GM12892 (cell line): ENCODE measurements around the gene SELENOO.
A peak's percentile ranks its signal among the peaks of the same experiment; 100 is the strongest.

Source experiments
- DNase-seq: peaks from one replicate; pipeline ENCODE4 v3.0.0; 2011; ENCODE audit not compliant: insufficient read length
- FAIRE-seq: peaks from 2 replicates; lab custom pipeline; 2011; peaks lifted over from hg19 to GRCh38; lab: Jason Lieb, UNC
- POLR2A ChIP-seq: IDR thresholded peaks from 2 replicates; pipeline ENCODE4 v1.6.1; 2011; ENCODE audit warnings: low read depth, low read length, control low read depth
- POLR2AphosphoS5 ChIP-seq: IDR thresholded peaks from 2 replicates; pipeline ENCODE4 v1.6.1; 2011; ENCODE audit warnings: low read depth, low read length, control low read depth
- TAF1 ChIP-seq: IDR thresholded peaks from 2 replicates; pipeline ENCODE4 v1.6.1; 2011; ENCODE audit warnings: low read depth, mild to moderate bottlenecking, control low read depth, low read length, borderline replicate concordance

The SELENOO gene

DNA sequence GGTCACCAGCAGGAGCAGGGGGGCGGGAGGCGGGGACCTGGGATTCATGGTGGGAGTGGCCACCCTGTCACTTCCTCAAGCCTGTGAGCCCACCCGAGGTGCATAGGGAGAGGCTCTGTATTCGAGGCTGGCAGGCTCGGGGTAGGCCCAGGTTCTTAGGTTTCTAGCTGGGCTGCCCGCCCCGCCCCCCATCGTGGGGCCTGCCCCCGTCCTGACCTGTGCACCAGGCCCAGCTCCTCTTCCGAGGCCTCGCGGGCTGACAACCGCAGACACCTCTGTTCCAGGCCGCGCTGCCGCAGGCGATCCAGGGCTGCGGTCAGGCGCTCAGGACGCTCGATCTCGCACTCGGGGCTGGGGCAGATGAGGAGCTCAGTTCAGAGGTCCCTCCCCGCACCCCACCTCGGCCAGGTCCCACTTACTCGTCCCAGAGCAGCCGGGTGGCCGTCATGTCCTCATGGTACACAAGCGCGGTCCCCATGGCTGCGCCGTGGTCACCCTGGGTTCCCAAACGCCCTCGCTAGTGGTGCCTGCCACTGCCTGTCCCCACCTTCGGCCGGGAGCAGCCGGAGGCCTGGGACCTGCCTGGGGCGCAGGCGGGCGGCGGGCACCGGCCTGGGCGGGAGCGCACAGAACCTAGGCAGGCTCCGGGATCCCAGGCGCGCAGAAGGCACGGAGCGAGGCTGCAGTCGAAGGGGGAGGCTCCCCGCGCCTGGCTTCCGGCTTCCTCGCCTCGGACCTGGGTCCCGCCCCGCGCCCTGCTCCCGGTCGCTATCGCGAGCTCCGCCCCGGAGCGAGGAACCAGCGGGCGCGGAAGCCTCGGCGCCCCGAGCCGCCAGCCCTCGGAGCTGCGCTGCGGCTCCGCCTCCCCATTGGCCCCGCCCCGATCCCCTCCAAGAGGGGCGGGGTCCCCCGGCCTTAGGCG lies 50.0 kb downstream of the SELENOO start, which contains the start of gene HDAC10:
Gene HDAC10, minus strand, starts transcription at position 711 of the 922 bp plus-strand sequence. Its CDS starts 233 bp downstream, at position 478.
- FAIRE-seq (peak; percentile 93), DNase-seq (peak; percentile 94)
- peak; percentile 70 for TF ChIP-seq POLR2AphosphoS5
- no peak for TF ChIP-seq TAF1
- TF ChIP-seq POLR2A, result peak; percentile 67; the same call in 1 of the 2 replicates

- FAIRE-seq, result no peak
- no peak for TF ChIP-seq TAF1
- no peak for TF ChIP-seq POLR2AphosphoS5
- no peak for TF ChIP-seq POLR2A
- DNase-seq, result no peak
Observed at GRCh38 chr22:50251477-50252081, 50.8 kb downstream of the SELENOO start.

DNA sequence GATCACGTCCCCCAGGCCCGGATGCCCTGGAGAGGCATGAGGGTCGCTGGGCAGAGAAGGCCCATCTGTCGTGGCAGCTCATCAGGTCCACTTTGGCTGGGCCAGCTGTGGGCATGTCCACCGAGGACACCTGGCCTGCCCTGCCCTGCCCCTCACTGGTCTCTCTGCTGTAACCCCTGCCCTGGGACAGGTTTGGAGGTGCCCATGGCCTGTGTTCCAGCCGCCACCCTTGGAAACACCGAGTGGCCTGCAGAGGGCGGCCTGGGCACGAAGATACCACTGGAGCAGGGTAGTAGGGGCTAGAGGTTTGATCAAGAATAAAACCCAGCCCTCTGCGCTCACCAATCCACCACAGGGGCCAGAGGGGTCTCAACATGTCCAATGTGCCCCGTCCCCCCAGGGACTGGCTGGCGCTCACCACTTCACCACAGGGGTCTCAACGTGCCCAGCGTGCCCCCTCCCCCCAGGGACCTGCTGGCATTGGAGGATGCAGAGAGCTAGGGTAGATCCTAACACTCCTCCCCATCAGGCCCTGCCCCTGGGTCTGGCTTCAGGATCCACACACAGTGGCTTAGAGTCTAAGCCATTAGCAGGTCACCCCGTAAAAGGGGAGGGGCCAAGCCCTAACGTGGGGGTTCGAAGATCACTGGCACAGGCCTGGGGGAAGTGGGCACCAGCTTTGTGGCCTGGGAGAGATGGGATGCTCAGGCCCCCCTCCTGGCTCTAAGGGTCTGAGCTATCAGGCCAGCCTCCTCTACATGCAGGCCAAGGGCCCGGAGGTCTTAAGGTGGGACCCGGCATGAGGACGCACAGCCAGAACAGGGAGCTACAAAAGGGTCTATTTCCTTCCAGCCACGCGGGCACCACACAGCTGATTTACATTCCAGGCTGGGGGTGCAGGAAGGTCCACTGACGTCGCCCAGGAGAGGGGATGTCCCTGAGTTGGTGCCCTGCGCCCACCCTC lies 51.6 kb downstream of the SELENOO start:
- no peak; the same call in 1 of the 2 replicates for TF ChIP-seq POLR2AphosphoS5
- TF ChIP-seq POLR2A, result no peak
- no peak for TF ChIP-seq TAF1
- DNase-seq (peak; percentile 78), FAIRE-seq (peak; percentile 86)

DNA sequence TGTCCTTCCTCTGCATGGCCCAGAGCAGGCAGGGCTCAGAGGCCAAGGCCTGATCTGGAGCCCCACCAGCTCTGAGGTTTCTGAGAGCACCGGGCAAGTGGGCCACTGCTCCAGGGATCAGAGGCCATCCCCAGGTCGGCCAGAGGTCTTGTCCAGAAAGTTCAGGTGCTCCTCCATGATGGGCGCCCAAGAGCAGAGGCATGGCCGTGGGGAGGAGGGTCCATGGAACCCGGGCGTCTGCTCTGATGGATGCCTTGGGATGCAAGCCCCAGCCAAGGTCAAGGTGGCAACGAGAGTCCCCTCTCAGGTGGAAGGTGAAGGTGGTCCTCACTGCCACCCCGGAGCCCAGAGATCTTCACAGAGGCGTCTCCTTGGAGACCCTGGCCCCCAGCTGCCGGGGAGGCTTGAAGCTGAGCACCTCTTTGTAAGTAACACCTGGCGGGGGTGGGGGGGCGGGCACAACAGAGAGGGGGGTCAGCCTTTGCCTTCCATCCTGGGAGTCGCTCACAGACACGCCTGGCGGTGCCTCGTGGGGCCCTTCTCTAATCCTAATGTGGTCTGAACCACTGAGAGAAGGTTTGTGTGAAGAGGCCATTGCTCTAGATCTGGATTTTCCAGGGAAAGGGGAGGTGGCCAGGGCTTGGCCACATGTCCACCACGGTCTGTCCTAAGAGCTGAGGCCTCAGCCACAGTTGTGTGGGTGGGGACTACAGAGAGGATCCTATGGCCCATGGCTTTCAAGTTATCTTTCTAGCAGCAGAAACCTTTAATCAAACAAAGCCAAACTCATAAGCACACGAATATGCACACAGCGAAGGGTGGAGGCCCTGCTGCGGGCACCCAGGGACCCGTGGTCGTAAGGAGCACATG lies 52.5 kb downstream of the SELENOO start:
- TF ChIP-seq TAF1 (no peak), POLR2A (no peak), POLR2AphosphoS5 (no peak)
- FAIRE-seq, result no peak
- no peak for DNase-seq

GRCh38 chr22:50253941-50254340 lies 53.1 kb downstream of the SELENOO start:
- FAIRE-seq (no peak), DNase-seq (no peak)
- no peak for TF ChIP-seq POLR2A
- no peak for TF ChIP-seq TAF1
- no peak for TF ChIP-seq POLR2AphosphoS5

DNA sequence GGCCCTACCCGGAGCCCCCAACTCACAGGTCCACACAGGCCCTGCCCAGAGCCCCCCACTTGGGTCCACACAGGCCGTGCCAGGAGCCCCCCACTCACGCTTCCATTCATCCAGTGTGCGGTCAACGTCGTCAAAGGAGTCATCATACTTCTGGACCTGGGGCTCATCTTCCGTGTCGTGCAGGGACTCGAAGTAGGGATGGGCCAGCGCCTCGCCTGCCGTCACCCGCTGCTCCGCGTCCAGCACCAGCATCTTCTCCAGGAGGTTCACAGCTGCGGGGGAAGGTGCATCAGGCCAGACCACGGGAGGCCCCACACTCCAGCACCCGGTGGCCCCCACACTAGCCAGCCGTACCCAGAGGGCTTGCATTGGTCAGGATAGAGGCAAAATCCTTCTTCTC lies 54.3 kb downstream of the SELENOO start:
- FAIRE-seq (no peak), DNase-seq (no peak)
- no peak for TF ChIP-seq POLR2A

- TF ChIP-seq TAF1 (no peak), POLR2AphosphoS5 (no peak), POLR2A (no peak)
- FAIRE-seq (no peak), DNase-seq (no peak)
Observed at GRCh38 chr22:50255607-50256006, 54.8 kb downstream of the SELENOO start.

DNA sequence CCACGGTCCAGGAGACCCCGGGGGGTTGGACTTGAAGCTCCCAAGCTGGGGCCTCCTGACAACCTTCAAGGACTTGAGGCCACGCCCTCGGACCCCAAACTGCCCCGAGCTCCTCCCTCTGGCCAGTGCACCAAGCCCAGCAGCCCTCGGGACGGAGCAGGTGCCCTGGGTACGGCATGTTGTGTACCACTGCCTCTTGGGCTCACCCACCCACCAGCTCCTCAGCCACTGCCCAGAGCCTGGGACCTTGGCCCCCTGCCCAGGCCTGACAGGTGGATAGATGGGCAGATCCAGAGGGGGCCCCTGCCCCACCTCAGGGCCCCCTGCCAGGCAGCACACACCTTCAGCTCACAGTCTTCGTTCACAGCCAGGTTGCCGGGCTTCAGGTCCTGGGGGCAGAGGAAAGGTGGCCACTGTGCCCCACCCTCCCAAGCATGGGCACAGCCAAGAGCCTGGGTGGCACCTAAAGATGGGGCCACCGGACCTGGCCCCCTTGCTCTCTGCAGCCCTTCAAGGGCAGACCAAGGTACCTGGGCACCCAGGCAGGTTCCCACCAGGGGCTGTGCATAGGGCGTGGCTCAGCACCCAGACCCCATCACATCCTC lies 55.5 kb downstream of the SELENOO start:
- FAIRE-seq, result no peak

DNA sequence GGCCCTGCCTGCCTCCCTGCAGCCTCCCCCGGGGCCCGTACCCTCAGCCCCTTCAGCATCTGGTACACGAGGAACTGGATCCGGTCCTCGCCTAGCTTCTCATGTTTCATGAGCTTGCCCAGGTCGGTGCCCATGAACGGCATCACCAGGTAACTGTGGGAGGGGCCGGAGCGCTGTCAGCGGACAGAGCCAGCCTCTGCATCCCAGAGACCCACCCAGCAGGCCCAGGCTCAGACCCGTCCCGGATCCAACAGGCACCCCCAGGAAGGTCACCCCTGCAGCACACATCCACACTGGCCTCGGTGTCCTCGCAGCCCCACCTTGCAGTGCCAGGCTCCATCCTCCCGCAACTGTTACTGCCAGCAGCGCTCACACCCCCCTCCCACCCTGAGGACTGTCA lies 56.2 kb downstream of the SELENOO start:
- no peak for TF ChIP-seq TAF1
- no peak for TF ChIP-seq POLR2A
- TF ChIP-seq POLR2AphosphoS5, result no peak
- FAIRE-seq, result no peak
- no peak for DNase-seq

More for the DNA sequence above, 55.5 kb downstream of the SELENOO start:
- DNase-seq, result no peak
- TF ChIP-seq TAF1, result no peak
- TF ChIP-seq POLR2AphosphoS5, result no peak
- TF ChIP-seq POLR2A, result no peak
